GM20000 (cell line): Measurements from ENCODE around the gene ATP6V0D1.

Experiments
- DNase-seq: peaks from one replicate; pipeline ENCODE4 v3.0.0; 2012; ENCODE audit warnings: low spot score
- CTCF ChIP-seq: IDR thresholded peaks from 2 replicates; pipeline ENCODE4 v1.5.1; 2012; ENCODE audit warnings: mild to moderate bottlenecking, control low read depth; ENCODE audit errors: extremely low read depth, missing control alignments

The ATP6V0D1 gene

GRCh38 chr16:67451704-67452435 lies 29.1 kb downstream of the ATP6V0D1 start:
- no peak for TF ChIP-seq CTCF
- DNase-seq = no peak

GRCh38 chr16:67451061-67451703 lies 29.8 kb downstream of the ATP6V0D1 start:
- no peak for DNase-seq
- no peak for TF ChIP-seq CTCF

GRCh38 chr16:67449739-67450138 lies 31.2 kb downstream of the ATP6V0D1 start:
- no peak for DNase-seq
- TF ChIP-seq CTCF = no peak

GRCh38 chr16:67449336-67449735 lies 31.6 kb downstream of the ATP6V0D1 start:
- no peak for DNase-seq
- TF ChIP-seq CTCF = no peak

GRCh38 chr16:67448580-67448979 lies 32.4 kb downstream of the ATP6V0D1 start:
- TF ChIP-seq CTCF = no peak

GRCh38 chr16:67447508-67448076 lies 33.4 kb downstream of the ATP6V0D1 start:
- DNase-seq = peak; percentile 78
- peak; percentile 57 for TF ChIP-seq CTCF

More at GRCh38 chr16:67448580-67448979, 32.4 kb downstream of the ATP6V0D1 start:
- no peak for DNase-seq

GRCh38 chr16:67446968-67447507 lies 33.9 kb downstream of the ATP6V0D1 start:
- DNase-seq = no peak
- no peak for TF ChIP-seq CTCF
